ENCODE data around the gene BRD1.

BRD1 gene

DNA sequence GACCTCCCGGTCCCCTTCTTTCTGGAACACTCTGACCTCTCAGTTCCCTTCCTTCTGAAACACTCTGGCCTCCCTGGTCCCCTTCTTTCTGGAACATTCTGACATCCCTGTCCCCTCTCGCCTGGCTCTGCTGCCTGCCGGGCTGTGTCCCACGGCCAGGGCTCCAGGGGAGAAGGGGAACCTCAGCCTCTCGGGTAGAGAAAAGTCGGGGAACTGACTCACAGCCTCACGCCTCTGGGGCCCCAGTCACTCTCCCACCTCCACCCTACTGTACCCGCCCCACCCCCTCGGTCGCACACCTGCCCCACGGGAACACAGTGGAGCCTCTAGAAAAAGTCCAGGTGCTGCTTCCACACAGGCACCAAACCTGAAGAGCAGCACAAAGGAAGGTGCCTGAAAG lies 93.3 kb downstream of the BRD1 start:
- TF ChIP-seq CTCF (IDR thresholded peaks at IDR 0.05; ENCODE audit: low read depth, low read length), result no peak
- in situ Hi-C loops (cut with HindIII; ENCODE audit: low sequenced_read_pairs), result no loop called here
- DNase-seq (ENCODE audit: low read depth, low spot score), result no peak
- H3K4me3 ChIP-seq (ENCODE audit: low read depth, low read length), result no peak overlapping the region

DNA sequence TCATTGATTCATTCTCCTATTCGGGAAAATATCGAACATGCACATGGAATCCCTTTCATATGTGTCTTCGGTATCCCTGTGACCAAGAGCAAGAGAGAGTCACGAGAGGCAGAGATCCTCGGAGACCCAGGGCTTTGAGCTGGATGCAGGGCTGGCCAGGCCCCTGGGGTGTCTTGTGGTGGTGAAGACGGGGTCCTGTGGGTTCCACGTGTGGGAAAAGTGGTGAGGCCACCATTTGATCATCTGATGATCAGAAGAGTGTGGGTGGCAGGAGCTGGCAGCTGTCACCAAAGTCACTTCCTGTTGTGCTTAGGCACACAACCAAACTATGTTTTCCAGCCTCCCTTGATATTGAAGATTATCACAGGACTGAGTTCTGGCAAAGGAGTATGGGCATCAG lies 94.0 kb downstream of the BRD1 start:
- no peak overlapping the region for H3K4me3 ChIP-seq (ENCODE audit: low read depth, low read length)
- no peak for TF ChIP-seq CTCF (IDR thresholded peaks at IDR 0.05; ENCODE audit: low read depth, low read length)
- in situ Hi-C loops (cut with HindIII; ENCODE audit: low sequenced_read_pairs), result no loop called here
- DNase-seq (ENCODE audit: low read depth, low spot score), result no peak

- in situ Hi-C loops (cut with HindIII; ENCODE audit: low sequenced_read_pairs), result no loop called here
- H3K4me3 ChIP-seq (ENCODE audit: low read depth, low read length), result no peak overlapping the region
- no peak for DNase-seq (ENCODE audit: low read depth, low spot score)
- TF ChIP-seq CTCF (IDR thresholded peaks at IDR 0.05; ENCODE audit: low read depth, low read length), result no peak
These were observed 97.0 kb downstream of the BRD1 start for GRCh38 chr22:49730656-49731055.

GRCh38 chr22:49728570-49729271 lies 99.0 kb downstream of the BRD1 start:
- no peak for DNase-seq (ENCODE audit: low read depth, low spot score)
- no peak for TF ChIP-seq CTCF (IDR thresholded peaks at IDR 0.05; ENCODE audit: low read depth, low read length)
- H3K4me3 ChIP-seq (ENCODE audit: low read depth, low read length), result no peak overlapping the region

GRCh38 chr22:49727881-49728569 lies 99.6 kb downstream of the BRD1 start:
- TF ChIP-seq CTCF (IDR thresholded peaks at IDR 0.05; ENCODE audit: low read depth, low read length), result no peak

More at GRCh38 chr22:49728570-49729271, 99.0 kb downstream of the BRD1 start:
- in situ Hi-C loops (cut with HindIII; ENCODE audit: low sequenced_read_pairs), result no loop called here

GRCh38 chr22:49727191-49727880 lies 100.3 kb downstream of the BRD1 start:
- TF ChIP-seq CTCF (IDR thresholded peaks at IDR 0.05; ENCODE audit: low read depth, low read length), result no peak
- H3K4me3 ChIP-seq (ENCODE audit: low read depth, low read length), result no peak overlapping the region
- in situ Hi-C loops (cut with HindIII; ENCODE audit: low sequenced_read_pairs), result no loop called here
- no peak for DNase-seq (ENCODE audit: low read depth, low spot score)

More at GRCh38 chr22:49727881-49728569, 99.6 kb downstream of the BRD1 start:
- no peak for DNase-seq (ENCODE audit: low read depth, low spot score)
- in situ Hi-C loops (cut with HindIII; ENCODE audit: low sequenced_read_pairs), result no loop called here
- H3K4me3 ChIP-seq (ENCODE audit: low read depth, low read length), result no peak overlapping the region
